Stimulated activated CD4-positive, alpha-beta T cell treated with anti-CD3 and anti-CD28 coated beads, Interleukin-1b, Interleukin-23, amount 100 ng/mL, for 24 hours (primary cell): Measurements from ENCODE around the gene PACRG.

Experiments
- DNase-seq, 4 experiments: peaks; one replicate each; pipeline ENCODE4 v3.0.0-alpha.2; 2020; ENCODE audit warnings: low read depth in 4 of 4, low spot score in 1 of 4

The PACRG gene

GRCh38 chr6:163192591-163192990, 464.8 kb downstream of the PACRG start:
- DNase-seq, result no peak

- no peak for DNase-seq
Observed at GRCh38 chr6:163193326-163193725, 465.6 kb downstream of the PACRG start.

GRCh38 chr6:163195721-163196691, 468.2 kb downstream of the PACRG start:
- DNase-seq, result no peak

- no peak for DNase-seq
Observed at GRCh38 chr6:163197839-163198238, 470.1 kb downstream of the PACRG start.

GRCh38 chr6:163198396-163198795, 470.6 kb downstream of the PACRG start:
- no peak for DNase-seq

- no peak for DNase-seq
Observed at GRCh38 chr6:163199371-163199770, 471.6 kb downstream of the PACRG start.

DNA sequence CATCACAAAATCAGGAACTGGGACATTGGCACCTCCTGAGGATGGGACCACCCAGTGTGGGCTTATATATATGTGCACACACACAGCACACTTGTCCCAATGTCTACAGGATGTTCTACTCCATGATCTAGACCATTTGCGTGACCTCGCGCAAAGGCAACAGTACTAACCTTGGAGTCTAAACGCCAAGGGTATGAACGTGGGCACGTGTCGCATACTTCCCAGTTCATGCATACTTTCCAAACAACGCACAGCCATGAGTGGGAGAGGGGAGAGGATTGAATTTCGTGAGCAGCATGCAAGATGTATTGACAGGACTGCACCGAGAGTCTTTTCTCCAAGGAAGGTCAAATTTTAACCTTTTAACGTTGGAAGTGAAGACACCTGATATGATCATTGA, 472.5 kb downstream of the PACRG start:
- no peak for DNase-seq

GRCh38 chr6:163200694-163201093, 472.9 kb downstream of the PACRG start:
- no peak for DNase-seq

DNA sequence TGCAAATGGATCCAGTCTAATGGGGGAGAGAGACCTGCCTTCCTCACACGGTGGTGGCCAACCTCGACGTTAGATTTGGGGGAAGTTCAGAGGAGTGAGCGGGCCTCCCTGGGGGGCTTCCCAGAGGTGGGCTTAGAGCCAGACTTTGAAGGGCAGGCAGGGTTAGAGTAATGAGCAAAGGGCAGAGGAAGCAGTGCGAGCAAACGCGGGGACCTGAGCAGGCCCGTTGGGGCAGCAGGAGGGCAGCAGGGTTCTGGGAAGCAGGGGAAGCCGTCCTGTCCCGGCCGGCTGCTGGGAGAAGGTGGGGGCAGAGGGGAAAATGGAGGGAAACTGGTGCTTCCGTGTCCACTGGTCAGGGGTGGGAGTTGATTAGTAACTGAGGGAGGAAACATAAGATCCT, 474.1 kb downstream of the PACRG start:
- DNase-seq, result no peak

DNA sequence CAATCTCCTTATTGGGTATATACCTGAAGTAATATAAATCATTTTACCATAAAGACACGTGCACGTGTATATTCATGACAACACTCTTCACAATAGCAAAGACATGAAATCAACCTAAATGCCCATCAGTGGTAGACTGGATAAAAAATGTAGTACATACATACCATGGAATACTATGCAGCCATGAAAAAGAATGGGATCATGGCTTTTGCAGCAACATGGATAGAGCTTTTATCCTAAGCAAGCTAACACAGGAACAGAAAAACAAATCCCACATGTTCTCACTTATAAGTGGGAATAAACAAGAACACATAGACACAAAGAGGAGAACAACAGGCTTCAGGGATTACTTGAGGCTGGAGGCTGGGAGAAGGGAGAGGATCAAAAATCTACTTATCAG, 478.4 kb downstream of the PACRG start:
- DNase-seq, result no peak

GRCh38 chr6:163207431-163208383, 479.9 kb downstream of the PACRG start:
- no peak for DNase-seq

DNA sequence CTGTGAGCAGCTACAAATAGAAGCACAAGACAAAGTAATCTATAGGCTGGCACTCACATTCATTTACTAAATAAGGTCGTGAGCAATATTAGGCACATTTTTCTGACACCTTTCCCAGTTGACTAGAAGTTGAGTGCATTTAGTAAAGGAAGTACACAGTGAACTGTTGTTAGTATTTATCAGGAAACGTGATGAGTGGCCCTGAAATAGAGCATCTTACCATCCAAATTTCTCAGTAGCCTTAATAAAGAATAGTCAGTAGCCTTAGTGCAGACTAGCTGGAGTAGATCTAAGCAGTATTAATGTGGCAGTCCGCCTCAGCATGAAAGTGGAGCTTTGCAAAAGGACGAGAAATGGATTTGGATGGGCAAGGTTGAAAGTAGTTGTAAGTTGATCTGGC, 481.2 kb downstream of the PACRG start:
- no peak for DNase-seq

GRCh38 chr6:163212123-163212522, 484.3 kb downstream of the PACRG start:
- DNase-seq, result no peak

DNA sequence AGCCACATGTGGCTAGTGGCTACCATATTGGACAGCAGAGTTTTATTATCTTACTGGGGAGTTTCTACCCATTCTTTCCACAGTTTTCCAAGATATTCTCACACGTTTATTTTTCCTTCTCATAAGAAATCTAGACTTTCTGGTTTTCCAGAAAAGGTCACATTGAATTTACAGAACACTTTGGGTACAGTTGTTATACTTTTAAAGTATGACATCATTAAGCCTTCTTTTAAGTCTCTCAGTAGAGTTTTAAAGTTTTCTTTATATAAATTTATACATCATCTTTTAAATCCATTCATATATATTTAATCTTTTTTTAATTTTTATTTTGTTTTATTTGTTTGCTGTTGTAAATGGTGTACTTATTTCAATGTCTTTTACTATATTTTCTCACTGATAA, 486.5 kb downstream of the PACRG start:
- no peak for DNase-seq

- DNase-seq, result no peak
Observed at GRCh38 chr6:163218361-163218894, 490.7 kb downstream of the PACRG start.

- no peak for DNase-seq
Observed at GRCh38 chr6:163226181-163226835, 498.5 kb downstream of the PACRG start.

GRCh38 chr6:163226836-163227485, 499.2 kb downstream of the PACRG start:
- DNase-seq, result no peak

DNA sequence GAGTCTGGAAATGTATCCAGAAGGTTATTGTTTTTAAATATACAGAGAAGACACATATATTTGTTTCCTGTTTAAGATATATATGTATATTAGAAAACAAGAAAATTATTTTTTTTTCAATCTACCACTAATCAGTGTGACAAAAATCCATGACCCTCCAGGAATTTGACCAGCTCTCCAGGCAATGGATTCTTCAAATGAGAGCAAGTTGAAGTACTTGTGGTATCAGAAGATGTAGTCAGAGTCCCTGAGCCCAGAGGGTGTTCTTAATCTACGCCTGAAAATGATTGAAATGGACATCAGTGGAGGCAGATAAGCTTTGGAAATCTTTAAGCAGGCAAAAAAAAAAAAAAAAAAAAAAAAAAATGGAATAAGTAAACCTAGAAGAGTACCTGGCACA, 500.3 kb downstream of the PACRG start:
- no peak for DNase-seq

- no peak for DNase-seq
Observed at GRCh38 chr6:163229050-163229449, 501.3 kb downstream of the PACRG start.

- no peak for DNase-seq
Observed at GRCh38 chr6:163230901-163231300, 503.1 kb downstream of the PACRG start.
